Measurements from ENCODE around the gene SPINK4. TPM values are rescaled to one million over a fixed set of nuclear protein-coding genes. Genes with fewer than 3 reads are reported as not detected.

SPINK4 gene
- total RNA-seq, 1 experiment from 2014 or later = not detected

GRCh38 chr9:33234511-33235467 lies 5.2 kb upstream of the SPINK4 start:
- Histone ChIP-seq H3K4me3 (no peak overlapping the region), H3K27ac (no peak overlapping the region), H3K9me3 (replicated peaks) (no peaks in the 10 kb centered on the region), H3K36me3 (no peaks in the 10 kb centered on the region), H3K27me3 (replicated peaks) (no peaks in the 10 kb centered on the region), H3K4me1 (replicated peaks) (peaks cover 13% of the 10 kb centered on the region)
- peak in 1 of 2 experiments; percentile 4 for DNase-seq (ENCODE audit: low read depth in 1 of 2, low spot score in 2 of 2)

- H3K36me3 ChIP-seq = no peaks in the 10 kb centered on the region
- no peak overlapping the region for H3K4me3 ChIP-seq
- H3K27ac ChIP-seq = no peak overlapping the region
- no peak for DNase-seq (ENCODE audit: low read depth in 1 of 2, low spot score in 2 of 2)
- H3K9me3 ChIP-seq (replicated peaks) = no peaks in the 10 kb centered on the region
- H3K27me3 ChIP-seq (replicated peaks) = no peaks in the 10 kb centered on the region
- peaks cover 13% of the 10 kb centered on the region for H3K4me1 ChIP-seq (replicated peaks)
These were observed 3.4 kb upstream of the SPINK4 start for GRCh38 chr9:33236571-33236970.

GRCh38 chr9:33241298-33241697 lies 1.3 kb downstream of the SPINK4 start:
- Histone ChIP-seq H3K4me1 (replicated peaks) (no peaks in the 10 kb centered on the region), H3K36me3 (no peaks in the 10 kb centered on the region), H3K27me3 (replicated peaks) (no peaks in the 10 kb centered on the region), H3K27ac (no peak overlapping the region), H3K9me3 (replicated peaks) (no peaks in the 10 kb centered on the region), H3K4me3 (no peak overlapping the region)
- no peak for DNase-seq (ENCODE audit: low read depth in 1 of 2, low spot score in 2 of 2)

- Histone ChIP-seq H3K4me1 (replicated peaks) (no peaks in the 10 kb centered on the region), H3K27ac (no peak overlapping the region), H3K36me3 (no peaks in the 10 kb centered on the region), H3K9me3 (replicated peaks) (no peaks in the 10 kb centered on the region), H3K27me3 (replicated peaks) (no peaks in the 10 kb centered on the region), H3K4me3 (no peak overlapping the region)
- no peak for DNase-seq (ENCODE audit: low read depth in 1 of 2, low spot score in 2 of 2)
These were observed 2.7 kb downstream of the SPINK4 start for GRCh38 chr9:33242609-33243134.

GRCh38 chr9:33244137-33244784 lies 4.3 kb downstream of the SPINK4 start:
- H3K9me3 ChIP-seq (replicated peaks) = no peaks in the 10 kb centered on the region
- H3K36me3 ChIP-seq = no peaks in the 10 kb centered on the region
- no peaks in the 10 kb centered on the region for H3K4me1 ChIP-seq (replicated peaks)
- no peaks in the 10 kb centered on the region for H3K27me3 ChIP-seq (replicated peaks)
- H3K4me3 ChIP-seq = no peak overlapping the region
- DNase-seq (ENCODE audit: low read depth in 1 of 2, low spot score in 2 of 2) = no peak
- H3K27ac ChIP-seq = no peak overlapping the region

- Histone ChIP-seq H3K27me3 (replicated peaks) (no peaks in the 10 kb centered on the region), H3K4me1 (replicated peaks) (no peaks in the 10 kb centered on the region), H3K9me3 (replicated peaks) (no peaks in the 10 kb centered on the region), H3K27ac (no peak overlapping the region), H3K36me3 (no peaks in the 10 kb centered on the region), H3K4me3 (no peak overlapping the region)
- DNase-seq (ENCODE audit: low read depth in 1 of 2, low spot score in 2 of 2) = no peak
These were observed 5.4 kb downstream of the SPINK4 start for GRCh38 chr9:33245341-33245740.

GRCh38 chr9:33246269-33246860 lies 6.4 kb downstream of the SPINK4 start:
- Histone ChIP-seq H3K36me3 (no peaks in the 10 kb centered on the region), H3K9me3 (replicated peaks) (no peaks in the 10 kb centered on the region), H3K27me3 (replicated peaks) (no peaks in the 10 kb centered on the region), H3K4me1 (replicated peaks) (no peaks in the 10 kb centered on the region), H3K4me3 (no peak overlapping the region), H3K27ac (no peak overlapping the region)
- no peak for DNase-seq (ENCODE audit: low read depth in 1 of 2, low spot score in 2 of 2)

GRCh38 chr9:33248606-33249005 lies 8.6 kb downstream of the SPINK4 start:
- Histone ChIP-seq H3K27ac (no peak overlapping the region), H3K9me3 (replicated peaks) (no peaks in the 10 kb centered on the region), H3K4me1 (replicated peaks) (no peaks in the 10 kb centered on the region), H3K27me3 (replicated peaks) (no peaks in the 10 kb centered on the region), H3K4me3 (no peak overlapping the region), H3K36me3 (no peaks in the 10 kb centered on the region)
- DNase-seq (ENCODE audit: low read depth in 1 of 2, low spot score in 2 of 2) = no peak

GRCh38 chr9:33249087-33249658 lies 9.2 kb downstream of the SPINK4 start:
- Histone ChIP-seq H3K36me3 (no peaks in the 10 kb centered on the region), H3K4me1 (replicated peaks) (no peaks in the 10 kb centered on the region), H3K9me3 (replicated peaks) (no peaks in the 10 kb centered on the region), H3K27me3 (replicated peaks) (no peaks in the 10 kb centered on the region), H3K27ac (no peak overlapping the region), H3K4me3 (no peak overlapping the region)
- DNase-seq (ENCODE audit: low read depth in 1 of 2, low spot score in 2 of 2) = no peak

- no peak for DNase-seq (ENCODE audit: low read depth in 1 of 2, low spot score in 2 of 2)
- no peak overlapping the region for H3K4me3 ChIP-seq
- no peaks in the 10 kb centered on the region for H3K36me3 ChIP-seq
- no peaks in the 10 kb centered on the region for H3K27me3 ChIP-seq (replicated peaks)
- no peaks in the 10 kb centered on the region for H3K9me3 ChIP-seq (replicated peaks)
- H3K4me1 ChIP-seq (replicated peaks) = no peaks in the 10 kb centered on the region
- no peak overlapping the region for H3K27ac ChIP-seq
These were observed 10.0 kb downstream of the SPINK4 start for GRCh38 chr9:33249983-33250382.

GRCh38 chr9:33250458-33250995 lies 10.6 kb downstream of the SPINK4 start:
- no peak overlapping the region for H3K27ac ChIP-seq
- DNase-seq (ENCODE audit: low read depth in 1 of 2, low spot score in 2 of 2) = no peak
- no peaks in the 10 kb centered on the region for H3K36me3 ChIP-seq
- no peaks in the 10 kb centered on the region for H3K4me1 ChIP-seq (replicated peaks)
- no peaks in the 10 kb centered on the region for H3K9me3 ChIP-seq (replicated peaks)
- no peak overlapping the region for H3K4me3 ChIP-seq
- H3K27me3 ChIP-seq (replicated peaks) = no peaks in the 10 kb centered on the region

GRCh38 chr9:33254211-33254610 lies 14.2 kb downstream of the SPINK4 start:
- Histone ChIP-seq H3K36me3 (peaks cover 7% of the 10 kb centered on the region; the same call in 1 of the 2 replicates), H3K9me3 (replicated peaks) (no peaks in the 10 kb centered on the region)
- no peak for DNase-seq (ENCODE audit: low read depth in 1 of 2, low spot score in 2 of 2)

GRCh38 chr9:33255014-33255413 lies 15.0 kb downstream of the SPINK4 start:
- Histone ChIP-seq H3K4me3 (no peak overlapping the region), H3K4me1 (replicated peaks) (no peaks in the 10 kb centered on the region), H3K27me3 (replicated peaks) (no peaks in the 10 kb centered on the region), H3K9me3 (replicated peaks) (no peaks in the 10 kb centered on the region), H3K27ac (no peak overlapping the region), H3K36me3 (peaks cover 13% of the 10 kb centered on the region; the same call in 1 of the 2 replicates)
- no peak for DNase-seq (ENCODE audit: low read depth in 1 of 2, low spot score in 2 of 2)

More at GRCh38 chr9:33254211-33254610, 14.2 kb downstream of the SPINK4 start:
- H3K4me1 ChIP-seq (replicated peaks) = no peaks in the 10 kb centered on the region
- H3K4me3 ChIP-seq = no peak overlapping the region
- no peaks in the 10 kb centered on the region for H3K27me3 ChIP-seq (replicated peaks)
- H3K27ac ChIP-seq = no peak overlapping the region

All from SJSA1 (cell line).